IMR-90 (cell line): ENCODE data around the gene GABBR1. TPM values are rescaled to one million over a fixed set of nuclear protein-coding genes. Genes with fewer than 3 reads are reported as not detected.

Source experiments
- ATAC-seq: fragments of 200-7000 bp; cut with Tn5 transposase; 2 replicates; pipeline ENCODE4 v1.9.1; 2020; ENCODE audit warnings: low read depth, mild to moderate bottlenecking, moderate library complexity
- BruUV-seq: library from RNA; stranded (reverse); fragments of 400-500 nt; replicated peaks from 2 replicates; lab custom pipeline; 2021; lab: Mats Ljungman, UMichigan
- CTCF ChIA-PET: fragments of 300-600 bp; formaldehyde crosslinking; extraction: SDS; loops from one replicate; lab custom pipeline; 2021; ENCODE audit warnings: antibody characterized with exemption; lab: Yijun Ruan, JAX
- POLR2A ChIA-PET: fragments of 300-600 bp; sonication (Branson Sonifier 250); formaldehyde crosslinking; loops from one replicate; lab custom pipeline; 2022; ENCODE audit warnings: antibody characterized with exemption; ENCODE audit not compliant: unreplicated experiment; lab: Charles Lee
- DNase-seq: peaks from one replicate; pipeline ENCODE4 v3.0.0; 2013
- H2AFZ ChIP-seq: replicated peaks from 2 replicates; pipeline ENCODE3; 2013; ENCODE audit warnings: low read length, mild to moderate bottlenecking; ENCODE audit not compliant: poor library complexity
- H2AK5ac ChIP-seq: 2 replicates; pipeline ENCODE4 v1.6.1; 2013; ENCODE audit warnings: low read depth, low read length, inconsistent platforms
- H2AK9ac ChIP-seq: replicated peaks from 2 replicates; pipeline ENCODE3; 2013; ENCODE audit warnings: mild to moderate bottlenecking, low read depth, low read length, moderate library complexity; ENCODE audit not compliant: poor library complexity
- H2BK120ac ChIP-seq: 2 replicates; pipeline ENCODE4 v1.6.1; 2013; ENCODE audit warnings: low read depth, low read length, inconsistent platforms
- H2BK15ac ChIP-seq: 3 replicates; pipeline ENCODE4 v1.6.1; 2013; ENCODE audit warnings: low read depth, low read length, inconsistent platforms
- H2BK20ac ChIP-seq: 2 replicates; pipeline ENCODE4 v1.6.1; 2013; ENCODE audit warnings: low read depth, mild to moderate bottlenecking, inconsistent platforms, low read length, moderate library complexity
- H2BK5ac ChIP-seq: 2 replicates; pipeline ENCODE4 v1.6.1; 2013; ENCODE audit warnings: mild to moderate bottlenecking, low read depth, low read length, inconsistent platforms; ENCODE audit not compliant: poor library complexity, severe bottlenecking
- H3K14ac ChIP-seq: replicated peaks from 2 replicates; pipeline ENCODE4 v1.6.1; 2013; ENCODE audit warnings: low read depth, low read length, inconsistent platforms
- H3K18ac ChIP-seq: 2 replicates; pipeline ENCODE4 v1.6.1; 2013; ENCODE audit warnings: low read depth, low read length, control low read depth
- H3K23ac ChIP-seq: 2 replicates; pipeline ENCODE4 v1.6.1; 2013; ENCODE audit warnings: low read depth, low read length, inconsistent platforms
- H3K27ac ChIP-seq: 2 replicates; pipeline ENCODE4 v1.5.1; 2013; ENCODE audit warnings: mild to moderate bottlenecking, control low read depth, low read length; ENCODE audit not compliant: insufficient read depth
- H3K27me3 ChIP-seq: 2 replicates; pipeline ENCODE4 v1.6.1; 2013; ENCODE audit warnings: low read length; ENCODE audit not compliant: control insufficient read depth, insufficient read depth
- H3K36me3 ChIP-seq: 2 replicates; pipeline ENCODE4 v1.6.1; 2013; ENCODE audit warnings: low read length, mixed read lengths; ENCODE audit not compliant: control insufficient read depth, insufficient read depth
- H3K4ac ChIP-seq: 2 replicates; pipeline ENCODE4 v1.6.1; 2013; ENCODE audit warnings: low read depth, low read length, inconsistent platforms
- H3K4me1 ChIP-seq: 2 replicates; pipeline ENCODE4 v1.6.1; 2013; ENCODE audit warnings: low read length, mixed read lengths; ENCODE audit not compliant: control insufficient read depth, insufficient read depth
- H3K4me2 ChIP-seq: 2 replicates; pipeline ENCODE4 v1.6.1; 2013; ENCODE audit warnings: low read depth, mild to moderate bottlenecking, control low read depth, low read length, moderate library complexity
- H3K4me3 ChIP-seq: 2 replicates; pipeline ENCODE4 v1.5.1; 2013; ENCODE audit warnings: low read depth, mild to moderate bottlenecking, control low read depth, low read length, moderate library complexity; ENCODE audit not compliant: insufficient read depth
- H3K56ac ChIP-seq: 2 replicates; pipeline ENCODE4 v1.6.1; 2013; ENCODE audit warnings: low read length, inconsistent platforms; ENCODE audit not compliant: insufficient read depth; ENCODE audit errors: extremely low read depth
- H3K79me1 ChIP-seq, 2 experiments: 2 replicates each; pipeline ENCODE4 v1.6.1; 2013; ENCODE audit warnings: low read length in 2 of 2, inconsistent platforms in 1 of 2, low read depth in 1 of 2
- H3K9ac ChIP-seq: 2 replicates; pipeline ENCODE4 v1.6.1; 2013; ENCODE audit warnings: low read depth, low read length, control low read depth
- H3K9me1 ChIP-seq: 2 replicates; pipeline ENCODE4 v1.6.1; 2013; ENCODE audit warnings: low read length, inconsistent platforms; ENCODE audit not compliant: insufficient read depth
- H3K9me3 ChIP-seq: 2 replicates; pipeline ENCODE4 v1.6.1; 2013; ENCODE audit warnings: low read length; ENCODE audit not compliant: control insufficient read depth, insufficient read depth
- H4K20me1 ChIP-seq: 2 replicates; pipeline ENCODE4 v1.6.1; 2013; ENCODE audit warnings: low read length, inconsistent platforms; ENCODE audit not compliant: insufficient read depth
- H4K5ac ChIP-seq: 2 replicates; pipeline ENCODE4 v1.6.1; 2013; ENCODE audit warnings: mild to moderate bottlenecking, low read depth, low read length, control low read depth
- H4K8ac ChIP-seq, 2 experiments: 2 replicates each; pipeline ENCODE4 v1.6.1; 2013; ENCODE audit warnings: low read depth in 2 of 2, low read length in 2 of 2, control low read depth in 1 of 2, inconsistent platforms in 1 of 2
- H4K91ac ChIP-seq: 2 replicates; pipeline ENCODE4 v1.6.1; 2013; ENCODE audit warnings: low read depth, low read length, inconsistent platforms; ENCODE audit not compliant: insufficient read depth
- BHLHE40 ChIP-seq: fragments of 150-350 bp; IDR thresholded peaks from 2 replicates; pipeline ENCODE4 v1.6.1; 2016; ENCODE audit warnings: mild to moderate bottlenecking, low read depth, low read length
- MAFK ChIP-seq: IDR thresholded peaks from 2 replicates; pipeline ENCODE4 v1.6.1; 2012; ENCODE audit warnings: low read depth, low read length, improper control_type of control experiment
- MAZ ChIP-seq: IDR thresholded peaks from 2 replicates; pipeline ENCODE4 v1.6.1; 2012; ENCODE audit warnings: low read depth, mild to moderate bottlenecking, low read length, improper control_type of control experiment, moderate library complexity, borderline replicate concordance
- NFE2L2 ChIP-seq: fragments of 150-350 bp; IDR thresholded peaks from 2 replicates; pipeline ENCODE4 v1.6.1; 2016; ENCODE audit warnings: low read depth, mild to moderate bottlenecking, low read length
- RCOR1 ChIP-seq: IDR thresholded peaks from 2 replicates; pipeline ENCODE4 v1.6.1; 2012; ENCODE audit warnings: mild to moderate bottlenecking, low read length, improper control_type of control experiment; ENCODE audit not compliant: insufficient replicate concordance
- USF2 ChIP-seq: fragments of 150-350 bp; IDR thresholded peaks from 2 replicates; pipeline ENCODE4 v1.6.1; 2017; ENCODE audit warnings: mild to moderate bottlenecking, antibody characterized with exemption, low read length, low read depth
- WGBS, 2 experiments: methylation state at CpG; one replicate each; pipeline versions ENCODE4 v1.1.5 to v1.1.7; 2013; ENCODE audit warnings: missing lambda C conversion rate in 2 of 2; ENCODE audit not compliant: insufficient read length in 1 of 2; ENCODE audit errors: extremely low coverage in 2 of 2; 5-methylcytosine and 5-hydroxymethylcytosine counted together
- dilution Hi-C: fragments of 300-500 bp; cut with HindIII; formaldehyde crosslinking; loops from one replicate; pipeline ENCODE4 v1.14.3; 2018; ENCODE audit warnings: low sequenced_read_pairs; ENCODE audit not compliant: unreplicated experiment
- in situ Hi-C: fragments of 300-500 bp; cut with MboI; formaldehyde crosslinking; loops from 3 replicates; pipeline ENCODE4 v1.14.3; 2019; ENCODE audit warnings: low sequenced_read_pairs, inconsistent platforms, mixed read lengths
- intact Hi-C: fragments of 100-400 bp; cut with micrococcal nuclease; formaldehyde crosslinking; loops from 2 replicates; pipeline ENCODE4 v1.10.0; 2022
- polyA plus RNA-seq, 3 experiments: library from polyadenylated mRNA; depleted of rRNA; stranded (reverse); fragments of >200 nt; gene quantifications; 2 replicates each; pipeline ENCODE4 v1.2.3, GENCODE V29; 2012; ENCODE audit warnings: low replicate concordance in 1 of 3
- total RNA-seq: library from RNA; depleted of rRNA; stranded (reverse); fragments of >200 nt; gene quantifications from 2 replicates; pipeline ENCODE4 v1.2.3, GENCODE V29; 2012

Gene GABBR1
- total and polyA plus RNA-seq, 2 of the 4 experiments (the other 2 are of a cell fraction) = 5.9 to 31.5 TPM

GRCh38 chr6:29617782-29618554 is 15.0 kb downstream of the GABBR1 start:
- no peak overlapping the region for H2BK20ac ChIP-seq
- no peak for DNase-seq
- TF ChIP-seq BHLHE40 = no peak
- TF ChIP-seq NFE2L2 = no peak
- no peak for TF ChIP-seq MAZ
- no peak for TF ChIP-seq MAFK
- TF ChIP-seq USF2 = no peak
- TF ChIP-seq RCOR1 = no peak
- H3K27ac ChIP-seq = no peak overlapping the region
- in situ Hi-C loops = no loop called here
- H3K4me3 ChIP-seq = no peak overlapping the region
- no peaks in the 10 kb centered on the region for H3K9me3 ChIP-seq
- H2BK5ac ChIP-seq = no peak overlapping the region
- H3K9me1 ChIP-seq = peaks cover 8% of the 10 kb centered on the region; the same call in 1 of the 2 replicates
- no peak overlapping the region for H3K23ac ChIP-seq
- CTCF ChIA-PET = no interaction called here
- no peak overlapping the region for H4K8ac ChIP-seq
- no peak overlapping the region for H4K5ac ChIP-seq
- no CpG with 5 or more reads among the region's 8 CpGs for WGBS, 2 experiments
- no peak overlapping the region for H2BK120ac ChIP-seq
- intact Hi-C loops = no loop called here
- no TSS peak for BruUV-seq
- no peaks in the 10 kb centered on the region for H3K4me1 ChIP-seq
- no peak overlapping the region for H2AK9ac ChIP-seq
- ATAC-seq = no peak
- no peaks in the 10 kb centered on the region for H4K20me1 ChIP-seq
- no peak overlapping the region for H3K4me2 ChIP-seq
- H3K27me3 ChIP-seq = no peaks in the 10 kb centered on the region
- H3K56ac ChIP-seq = no peak overlapping the region
- POLR2A ChIA-PET = no interaction called here
- H3K4ac ChIP-seq = no peak overlapping the region
- no peak overlapping the region for H3K18ac ChIP-seq
- dilution Hi-C loops = no loop called here
- no peak overlapping the region for H2AK5ac ChIP-seq
- H4K91ac ChIP-seq = no peak overlapping the region
- peaks cover 52% of the 10 kb centered on the region for H3K36me3 ChIP-seq
- no peak overlapping the region for H3K9ac ChIP-seq
- H3K14ac ChIP-seq = no peak overlapping the region
- no peak overlapping the region for H2AFZ ChIP-seq
- no peak overlapping the region for H2BK15ac ChIP-seq
- H3K79me1 ChIP-seq = peaks cover 5 to 6% of the 10 kb centered on the region in 2 experiments; a peak in 2 of 4 replicates
